HCT116 (cell line): ENCODE data around the gene BCKDHB. TPM values are rescaled to one million over a fixed set of nuclear protein-coding genes. Genes with fewer than 3 reads are reported as not detected.

Experiments
- ATAC-seq: fragments of 200-7000 bp; cut with Tn5 transposase; 2 replicates; pipeline ENCODE4 v1.9.1; 2020; ENCODE audit warnings: mild to moderate bottlenecking, moderate library complexity
- BruUV-seq: library from RNA; stranded (reverse); fragments of 400-500 nt; replicated peaks from 2 replicates; lab custom pipeline; 2021; lab: Mats Ljungman, UMichigan
- CTCF ChIA-PET: fragments of 300-600 bp; sonication (Branson Sonifier 250); formaldehyde crosslinking; loops from one replicate; lab custom pipeline; 2021; ENCODE audit warnings: antibody characterized with exemption; lab: Charles Lee
- POLR2A ChIA-PET: fragments of 300-600, 350-600 bp; sonication (Branson Sonifier 250); formaldehyde crosslinking; loops from one replicate; lab custom pipeline; 2021; ENCODE audit warnings: antibody characterized with exemption; lab: Charles Lee
- RAD21 ChIA-PET, 2 experiments: fragments of 300-600 bp; sonication (Branson Sonifier 250); formaldehyde crosslinking; loops; one replicate each; lab custom pipeline; 2023; ENCODE audit warnings: low total read pairs in 2 of 2; ENCODE audit not compliant: uncharacterized antibody in 2 of 2, unreplicated experiment in 2 of 2, low non-redundant PET in 1 of 2; lab: Charles Lee
- DNase-seq: peaks from one replicate; pipeline ENCODE4 v3.0.0-alpha.2; 2010; ENCODE audit warnings: low read depth, low spot score
- H2AFZ ChIP-seq: fragments of 200-600 bp; shearing (Covaris generic), sonication (generic); 2 replicates; pipeline ENCODE4 v1.6.1; 2017; ENCODE audit warnings: low read depth, mixed run types, mixed read lengths, antibody characterized with exemption, low read length; ENCODE audit not compliant: poor library complexity, severe bottlenecking
- H3K27ac ChIP-seq: 2 replicates; pipeline ENCODE4 v1.5.1; 2012; ENCODE audit warnings: low read depth, low read length
- H3K27me3 ChIP-seq: fragments of 200-600 bp; sonication (generic); 2 replicates; pipeline ENCODE4 v1.6.1; 2016; ENCODE audit warnings: mixed run types, low read length, mixed read lengths; ENCODE audit not compliant: insufficient read depth
- H3K36me3 ChIP-seq, 2 experiments: fragments of 200-500 bp in 1 of 2; fragments of 200-600 bp in 1 of 2; sonication (Bioruptor generic) in 1 of 2; sonication (generic) in 1 of 2; 2 replicates each; pipeline versions ENCODE4 v1.5.1 to v1.6.1; 2014 to 2016; ENCODE audit warnings: low read length in 2 of 2, inconsistent platforms in 1 of 2, mixed read lengths in 1 of 2, mixed run types in 1 of 2; ENCODE audit not compliant: insufficient read depth in 2 of 2, control insufficient read depth in 1 of 2
- H3K4me1 ChIP-seq, 2 experiments: fragments of 200-600 bp in 1 of 2; sonication (generic) in 1 of 2; 2 replicates each; pipeline versions ENCODE4 v1.5.1 to v1.6.1; 2012 to 2017; ENCODE audit warnings: low read length in 2 of 2, inconsistent platforms in 1 of 2, mild to moderate bottlenecking in 1 of 2, mixed read lengths in 1 of 2, mixed run types in 1 of 2, moderate library complexity in 1 of 2; ENCODE audit not compliant: insufficient read depth in 2 of 2, control insufficient read depth in 1 of 2
- H3K4me2 ChIP-seq: fragments of 200-600 bp; sonication (generic); 2 replicates; pipeline ENCODE4 v1.6.1; 2017; ENCODE audit warnings: mixed run types, low read length, mixed read lengths
- H3K4me3 ChIP-seq, 2 experiments: fragments of 200-600 bp in 1 of 2; sonication (generic) in 1 of 2; replicated peaks in 1 of 2; 2 replicates each; pipeline ENCODE4 v1.5.1; 2011 to 2016; ENCODE audit warnings: low read length in 2 of 2, control low read depth in 1 of 2, low read depth in 1 of 2, mild to moderate bottlenecking in 1 of 2, mixed read lengths in 1 of 2, mixed run types in 1 of 2
- H3K79me2 ChIP-seq: fragments of 200-600 bp; sonication (generic); 2 replicates; pipeline ENCODE4 v1.6.1; 2017; ENCODE audit warnings: mild to moderate bottlenecking, mixed run types, low read length, moderate library complexity, mixed read lengths; ENCODE audit not compliant: insufficient read depth
- H3K9ac ChIP-seq: fragments of 200-600 bp; sonication (generic); 2 replicates; pipeline ENCODE4 v1.6.1; 2016; ENCODE audit warnings: low read length, mixed read lengths
- H3K9me2 ChIP-seq: fragments of 200-600 bp; sonication (generic), shearing (Covaris generic); 2 replicates; pipeline ENCODE4 v1.6.1; 2017; ENCODE audit warnings: mixed run types, mild to moderate bottlenecking, moderate library complexity; ENCODE audit not compliant: insufficient read depth
- H3K9me3 ChIP-seq, 2 experiments: fragments of 200-500 bp in 1 of 2; fragments of 200-600 bp in 1 of 2; sonication (Bioruptor generic) in 1 of 2; sonication (generic) in 1 of 2; 2 replicates each; pipeline ENCODE4 v1.6.1; 2014 to 2017; ENCODE audit warnings: low read length in 2 of 2, mixed read lengths in 2 of 2, inconsistent platforms in 1 of 2, low read depth in 1 of 2, mild to moderate bottlenecking in 1 of 2, mixed run types in 1 of 2, moderate library complexity in 1 of 2; ENCODE audit not compliant: control insufficient read depth in 1 of 2, insufficient read depth in 1 of 2
- H4K20me1 ChIP-seq: fragments of 200-600 bp; sonication (generic), shearing (Covaris generic); 2 replicates; pipeline ENCODE4 v1.6.1; 2017; ENCODE audit warnings: mixed run types, mild to moderate bottlenecking, moderate library complexity; ENCODE audit not compliant: insufficient read depth
- ATF3 ChIP-seq: IDR thresholded peaks from 2 replicates; pipeline ENCODE4 v1.6.1; 2012
- CBX3 ChIP-seq: IDR thresholded peaks from 2 replicates; pipeline ENCODE4 v1.6.1; 2012; ENCODE audit warnings: low read depth
- CEBPB ChIP-seq: IDR thresholded peaks from 2 replicates; pipeline ENCODE4 v1.6.1; 2012; ENCODE audit warnings: low read depth
- EGR1 ChIP-seq: IDR thresholded peaks from 2 replicates; pipeline ENCODE4 v1.6.1; 2012; ENCODE audit warnings: low read depth
- ELF1 ChIP-seq: IDR thresholded peaks from 2 replicates; pipeline ENCODE4 v1.6.1; 2012; ENCODE audit warnings: low read depth, borderline replicate concordance
- FOSL1 ChIP-seq: IDR thresholded peaks from 2 replicates; pipeline ENCODE4 v1.6.1; 2012; ENCODE audit warnings: low read depth
- JUND ChIP-seq: IDR thresholded peaks from 2 replicates; pipeline ENCODE4 v1.6.1; 2012
- MAX ChIP-seq: IDR thresholded peaks from 2 replicates; pipeline ENCODE4 v1.6.1; 2012
- POLR2A ChIP-seq: IDR thresholded peaks from 2 replicates; pipeline ENCODE4 v1.7.0; 2011; ENCODE audit warnings: borderline replicate concordance; ENCODE audit not compliant: insufficient read depth, insufficient read length; ENCODE audit errors: extremely low read depth
- RAD21 ChIP-seq: IDR thresholded peaks from 2 replicates; pipeline ENCODE4 v1.6.1; 2012; ENCODE audit warnings: low read depth, mild to moderate bottlenecking
- REST ChIP-seq: IDR thresholded peaks from 2 replicates; pipeline ENCODE4 v1.6.1; 2012; ENCODE audit warnings: low read depth
- SIN3A ChIP-seq: IDR thresholded peaks from 2 replicates; pipeline ENCODE4 v1.6.1; 2012; ENCODE audit warnings: low read depth
- SP1 ChIP-seq: IDR thresholded peaks from 2 replicates; pipeline ENCODE4 v1.6.1; 2012; ENCODE audit warnings: low read depth
- TCF7L2 ChIP-seq: IDR thresholded peaks from 2 replicates; pipeline ENCODE4 v1.7.0; 2011; ENCODE audit warnings: borderline replicate concordance, inconsistent platforms; ENCODE audit not compliant: insufficient read depth, insufficient read length; ENCODE audit errors: extremely low read depth
- ZBTB33 ChIP-seq: IDR thresholded peaks from 2 replicates; pipeline ENCODE4 v1.6.1; 2011; ENCODE audit warnings: mild to moderate bottlenecking, low read length, moderate library complexity; ENCODE audit not compliant: insufficient replicate concordance; ENCODE audit errors: extremely low read depth
- ZNF274 ChIP-seq: fragments of 200-500 bp; sonication (Bioruptor generic); IDR thresholded peaks from 2 replicates; pipeline ENCODE4 v1.6.1; 2014; ENCODE audit warnings: mild to moderate bottlenecking, low read depth, low read length, inconsistent platforms
- intact Hi-C: fragments of 100-400 bp; cut with micrococcal nuclease; formaldehyde crosslinking; loops from 2 replicates; pipeline ENCODE4 v1.10.0; 2022
- total RNA-seq: library from RNA; stranded (reverse); gene quantifications from one replicate; pipeline ENCODE4 v1.2.1, GENCODE V29; 2021; ENCODE audit not compliant: unreplicated experiment

BCKDHB gene
- total RNA-seq, 1 experiment from 2014 or later: 11.2 TPM

GRCh38 chr6:80181352-80182081 is 75.0 kb downstream of the BCKDHB start (continued):
- TF ChIP-seq CEBPB (no peak), SIN3A (no peak), ZBTB33 (no peak), SP1 (no peak), ATF3 (no peak), POLR2A (no peak), RAD21 (no peak), JUND (no peak), EGR1 (no peak), ELF1 (no peak)
- TF ChIP-seq, all 23 proteins: peak for 0

GRCh38 chr6:80182308-80182707 is 75.8 kb downstream of the BCKDHB start:
- Histone ChIP-seq H2AFZ (no peak overlapping the region), H3K27me3 (no peaks in the 10 kb centered on the region), H3K9me2 (no peaks in the 10 kb centered on the region; the same call in 1 of the 2 replicates), H4K20me1 (no peaks in the 10 kb centered on the region), H3K27ac (no peak overlapping the region), H3K4me1 (peaks cover 7 to 19% of the 10 kb centered on the region in 2 experiments; a peak in 2 of 4 replicates), H3K36me3 (no peaks in the 10 kb centered on the region), H3K4me3 (no peak overlapping the region), H3K9me3 (no peaks in the 10 kb centered on the region), H3K79me2 (no peaks in the 10 kb centered on the region), H3K4me2 (peak overlapping the region; percentile 50), H3K9ac (no peak overlapping the region)
- intact Hi-C loops: no loop called here
- DNase-seq (no peak), ATAC-seq (peak; percentile 49; the same call in 1 of the 2 replicates)
- no TSS peak for BruUV-seq
- ChIA-PET CTCF (interaction anchor here (1.0 kb wide), 1 partner anchor 32 kb away, joined by 3 read pairs; no protein-coding TSS in a partner anchor), RAD21 (no interaction called here), POLR2A (no interaction called here)
- TF ChIP-seq SP1 (no peak), ATF3 (no peak), ZNF274 (no peak), SIN3A (no peak), MAX (no peak), REST (no peak), EGR1 (no peak), TCF7L2 (no peak), CBX3 (no peak), JUND (0 out of 2 replicates have a peak, but pooled peaks have one; percentile 28), ELF1 (no peak), FOSL1 (0 out of 2 replicates have a peak, but pooled peaks have one; percentile 29)
